Caco-2 (cell line): ENCODE measurements around the gene NOXA1. TPM values are rescaled to one million over a fixed set of nuclear protein-coding genes. Genes with fewer than 3 reads are reported as not detected.

ENCODE experiments used
- BruUV-seq: library from RNA; stranded (reverse); fragments of 400-500 nt; replicated peaks from 2 replicates; lab custom pipeline; 2021; lab: Mats Ljungman, UMichigan
- CTCF ChIA-PET: fragments of 300-600 bp; sonication (Branson Sonifier 250); formaldehyde crosslinking; loops from one replicate; lab custom pipeline; 2022; ENCODE audit warnings: antibody characterized with exemption; lab: Charles Lee
- POLR2A ChIA-PET: fragments of 300-600 bp; sonication (Branson Sonifier 250); formaldehyde crosslinking; loops from one replicate; lab custom pipeline; 2022; ENCODE audit warnings: antibody characterized with exemption; lab: Charles Lee
- DNase-seq, 2 experiments: peaks; one replicate each; pipeline versions ENCODE4 v3.0.0 to v3.0.0-alpha.2; 2020 to 2022
- H3K27me3 ChIP-seq: replicated peaks from 2 replicates; pipeline ENCODE4 v1.6.0; 2011; ENCODE audit warnings: low read length; ENCODE audit not compliant: control insufficient read depth, insufficient read depth
- H3K36me3 ChIP-seq: 2 replicates; pipeline ENCODE4 v1.5.1; 2011; ENCODE audit warnings: low read length; ENCODE audit not compliant: control insufficient read depth, insufficient read depth
- H3K4me1 ChIP-seq: fragments of 250-450 bp; sonication (Bioruptor Pico); 2 replicates; pipeline ENCODE4 v1.5.1; 2020; ENCODE audit warnings: mild to moderate bottlenecking
- H3K4me3 ChIP-seq: 2 replicates; pipeline ENCODE4 v1.5.1; 2011; ENCODE audit warnings: low read depth, mild to moderate bottlenecking, control low read depth, low read length
- H3K9me3 ChIP-seq: fragments of 250-450 bp; sonication (Bioruptor Pico); 2 replicates; pipeline ENCODE4 v1.5.1; 2020; ENCODE audit warnings: mild to moderate bottlenecking, moderate library complexity
- H3K27ac Mint-ChIP-seq: one replicate; pipeline ENCODE4 v1.8.0; 2022; ENCODE audit warnings: mixed read lengths; ENCODE audit not compliant: unreplicated experiment
- H3K27me3 Mint-ChIP-seq: one replicate; pipeline ENCODE4 v1.8.0; 2022; ENCODE audit warnings: mixed read lengths; ENCODE audit not compliant: insufficient read depth, unreplicated experiment
- H3K36me3 Mint-ChIP-seq: one replicate; pipeline ENCODE4 v1.8.0; 2022; ENCODE audit warnings: mild to moderate bottlenecking, mixed read lengths; ENCODE audit not compliant: insufficient read depth, unreplicated experiment
- H3K4me1 Mint-ChIP-seq: one replicate; pipeline ENCODE4 v1.8.0; 2022; ENCODE audit warnings: low read depth, mixed read lengths; ENCODE audit not compliant: unreplicated experiment
- H3K4me3 Mint-ChIP-seq: one replicate; pipeline ENCODE4 v1.8.0; 2022; ENCODE audit warnings: mild to moderate bottlenecking, moderate library complexity, mixed read lengths; ENCODE audit not compliant: unreplicated experiment
- H3K9me3 Mint-ChIP-seq: one replicate; pipeline ENCODE4 v1.8.0; 2022; ENCODE audit warnings: mixed read lengths; ENCODE audit not compliant: unreplicated experiment
- CTCF ChIP-seq, 2 experiments: fragments of 200-600 bp in 1 of 2; IDR thresholded peaks; 1 replicate in 1 of 2; 2 replicates in 1 of 2; pipeline versions ENCODE4 v1.5.1 to v1.8.0; 2011 to 2022; ENCODE audit warnings: antibody characterized with exemption in 1 of 2, control low read depth in 1 of 2, inconsistent platforms in 1 of 2, low read depth in 1 of 2, low read length in 1 of 2, mild to moderate bottlenecking in 1 of 2, moderate library complexity in 1 of 2; ENCODE audit not compliant: insufficient read depth in 1 of 2, severe bottlenecking in 1 of 2, unreplicated experiment in 1 of 2
- intact Hi-C: fragments of 100-400 bp; cut with micrococcal nuclease; formaldehyde crosslinking; loops from one replicate; pipeline ENCODE4 v1.10.0; 2022; ENCODE audit not compliant: unreplicated experiment
- total RNA-seq: library from RNA; stranded (reverse); gene quantifications from 2 replicates; pipeline ENCODE4 v1.2.3, GENCODE V29; 2022

Gene NOXA1
- total RNA-seq, 1 experiment from 2014 or later, result 8.6 TPM

DNA sequence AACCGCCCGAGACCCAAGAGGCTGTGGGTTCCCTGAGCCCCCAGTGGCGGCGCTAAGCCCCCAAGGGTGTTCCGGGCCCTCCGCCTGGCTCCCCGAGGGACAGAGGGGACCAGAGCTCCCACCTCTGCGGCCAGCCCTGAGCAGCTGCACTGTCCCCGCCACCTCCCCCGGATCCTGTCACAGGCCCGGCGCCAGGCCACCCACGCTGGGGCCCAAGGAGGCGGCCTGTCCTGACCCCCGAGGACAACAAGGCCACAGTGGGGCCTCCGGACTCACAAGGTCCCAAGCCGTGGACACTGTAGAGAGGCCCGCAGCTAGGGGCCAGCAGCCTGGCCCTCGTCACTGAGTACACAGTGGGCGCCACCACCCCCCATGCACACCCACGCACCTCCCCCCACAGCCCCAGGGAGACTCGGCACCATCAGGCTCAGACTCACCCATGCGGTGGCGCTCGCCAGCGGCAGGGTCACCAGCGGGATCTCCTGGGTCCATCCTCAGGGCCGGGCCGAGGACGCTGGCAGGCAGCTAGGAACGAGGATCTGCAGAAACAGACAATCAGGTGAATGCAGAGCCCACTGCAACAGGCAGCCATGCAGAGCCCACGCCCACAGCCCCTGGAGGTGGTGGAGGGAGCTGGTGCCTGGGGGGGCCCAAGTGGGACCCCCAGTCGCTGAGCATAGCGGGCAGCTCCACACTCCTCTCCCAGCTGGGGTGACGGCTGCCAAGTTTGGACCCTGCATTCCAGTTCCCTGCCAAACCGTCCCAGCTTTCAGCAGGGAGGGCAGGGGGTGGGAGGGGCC, 28.1 kb upstream of the NOXA1 start:
- no peaks in the 10 kb centered on the region for H3K4me1 Mint-ChIP-seq
- Histone ChIP-seq H3K27me3 (no peaks in the 10 kb centered on the region), H3K36me3 (no peaks in the 10 kb centered on the region; the same call in 1 of the 2 replicates), H3K4me3 (no peak overlapping the region), H3K4me1 (peaks cover 5% of the 10 kb centered on the region; the same call in 1 of the 2 replicates), H3K9me3 (no peaks in the 10 kb centered on the region; the same call in 1 of the 2 replicates)
- intact Hi-C loops, result no loop called here
- H3K36me3 Mint-ChIP-seq, result peaks cover 30% of the 10 kb centered on the region
- TF ChIP-seq CTCF (IDR thresholded peaks at IDR 0.05; ENCODE audit: insufficient read depth in 1 of 2, low read depth in 1 of 2, low read length in 1 of 2, severe bottlenecking in 1 of 2, unreplicated experiment in 1 of 2), result no peak
- H3K27me3 Mint-ChIP-seq, result no peaks in the 10 kb centered on the region
- ChIA-PET POLR2A (no interaction called here), CTCF (interaction anchor here (2.0 kb wide), 1 partner anchor 93 kb away, joined by 7 read pairs; the partner anchor contains the start of gene NRARP)
- BruUV-seq, result no TSS peak
- no peak overlapping the region for H3K4me3 Mint-ChIP-seq
- peaks cover 23% of the 10 kb centered on the region for H3K9me3 Mint-ChIP-seq
- DNase-seq, result no peak
- no peak overlapping the region for H3K27ac Mint-ChIP-seq

DNA sequence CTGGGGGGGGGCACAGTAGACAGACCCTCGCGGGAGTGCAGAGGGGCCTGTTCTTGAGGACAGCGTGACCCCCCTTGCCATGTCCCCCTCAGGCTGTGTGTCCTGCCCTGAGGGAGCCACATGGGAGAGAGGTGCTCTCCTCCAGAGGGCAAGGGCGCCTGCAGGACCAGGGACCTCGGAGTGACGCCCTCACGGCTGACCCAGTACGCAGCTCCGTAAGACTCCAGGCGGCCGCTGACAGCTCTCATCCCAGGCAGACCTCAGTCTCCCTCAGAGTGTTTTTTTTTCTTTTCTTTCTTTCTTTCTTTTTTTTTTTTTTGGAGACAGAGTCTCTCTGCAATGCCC, 27.6 kb upstream of the NOXA1 start:
- intact Hi-C loops, result no loop called here
- CTCF ChIA-PET, result interaction anchor here (1.0 to 2.0 kb wide), 2 partner anchors 28 to 94 kb away, joined by 7 to 10 read pairs; partner anchors contain the start of genes EXD3, NOXA1 and NRARP
- Histone ChIP-seq H3K4me3 (no peak overlapping the region), H3K9me3 (no peaks in the 10 kb centered on the region; the same call in 1 of the 2 replicates), H3K4me1 (peaks cover 5% of the 10 kb centered on the region; the same call in 1 of the 2 replicates), H3K36me3 (no peaks in the 10 kb centered on the region; the same call in 1 of the 2 replicates), H3K27me3 (no peaks in the 10 kb centered on the region)
- POLR2A ChIA-PET, result interaction anchor here (0.5 kb wide), 1 partner anchor 156 kb away, joined by 5 read pairs; the partner anchor contains the start of gene MRPL41
- Mint-ChIP-seq H3K27me3 (no peaks in the 10 kb centered on the region), H3K27ac (no peak overlapping the region), H3K36me3 (peaks cover 26% of the 10 kb centered on the region), H3K4me3 (no peak overlapping the region), H3K9me3 (peaks cover 23% of the 10 kb centered on the region), H3K4me1 (no peaks in the 10 kb centered on the region)
- no TSS peak for BruUV-seq
- no peak for DNase-seq
- TF ChIP-seq CTCF (IDR thresholded peaks at IDR 0.05; ENCODE audit: insufficient read depth in 1 of 2, low read depth in 1 of 2, low read length in 1 of 2, severe bottlenecking in 1 of 2, unreplicated experiment in 1 of 2), result no peak

GRCh38 chr9:137396227-137396626, 27.0 kb upstream of the NOXA1 start:
- no peaks in the 10 kb centered on the region for H3K27me3 ChIP-seq
- Mint-ChIP-seq H3K9me3 (peaks cover 23% of the 10 kb centered on the region), H3K4me1 (no peaks in the 10 kb centered on the region), H3K36me3 (peaks cover 25% of the 10 kb centered on the region), H3K4me3 (no peak overlapping the region), H3K27ac (no peak overlapping the region), H3K27me3 (no peaks in the 10 kb centered on the region)
- peak in 1 of 2 experiments; percentile 21 for DNase-seq
- ChIA-PET POLR2A (interaction anchor here (0.5 kb wide), 1 partner anchor 156 kb away, joined by 5 read pairs; the partner anchor contains the start of gene MRPL41), CTCF (interaction anchor here (1.0 to 2.0 kb wide), 2 partner anchors 27 to 94 kb away, joined by 7 to 10 read pairs; partner anchors contain the start of genes EXD3, NOXA1 and NRARP)
- peaks cover 5% of the 10 kb centered on the region; the same call in 1 of the 2 replicates for H3K4me1 ChIP-seq
- no TSS peak for BruUV-seq
- no peaks in the 10 kb centered on the region; the same call in 1 of the 2 replicates for H3K36me3 ChIP-seq
- H3K4me3 ChIP-seq, result no peak overlapping the region
- intact Hi-C loops, result no loop called here
- peaks cover under 1% of the 10 kb centered on the region; the same call in 1 of the 2 replicates for H3K9me3 ChIP-seq
- TF ChIP-seq CTCF (IDR thresholded peaks at IDR 0.05; ENCODE audit: insufficient read depth in 1 of 2, low read depth in 1 of 2, low read length in 1 of 2, severe bottlenecking in 1 of 2, unreplicated experiment in 1 of 2), result no peak
